D721Med (cell line): ENCODE measurements around the gene B4GALNT1.
"Not testable (repeated sequence)": the region's sequence is repeated elsewhere in the genome, so short reads cannot be mapped to it uniquely, and the experiment has no call there.

Experiments used
- DNase-seq: peaks from one replicate; pipeline ENCODE4 v3.0.0; 2011; ENCODE audit warnings: low spot score; ENCODE audit not compliant: insufficient read length
- FAIRE-seq: peaks from 2 replicates; lab custom pipeline; 2011; peaks lifted over from hg19 to GRCh38; lab: Jason Lieb, UNC
- CTCF ChIP-seq: IDR thresholded peaks from 2 replicates; pipeline ENCODE4 v1.5.1; 2012; ENCODE audit warnings: mild to moderate bottlenecking, control low read depth; ENCODE audit not compliant: insufficient read depth; ENCODE audit errors: missing control alignments

The B4GALNT1 gene

GRCh38 chr12:57641699-57642442, 8.9 kb upstream of the B4GALNT1 start:
- FAIRE-seq (no peak), DNase-seq (no peak)
- no peak for TF ChIP-seq CTCF

DNA sequence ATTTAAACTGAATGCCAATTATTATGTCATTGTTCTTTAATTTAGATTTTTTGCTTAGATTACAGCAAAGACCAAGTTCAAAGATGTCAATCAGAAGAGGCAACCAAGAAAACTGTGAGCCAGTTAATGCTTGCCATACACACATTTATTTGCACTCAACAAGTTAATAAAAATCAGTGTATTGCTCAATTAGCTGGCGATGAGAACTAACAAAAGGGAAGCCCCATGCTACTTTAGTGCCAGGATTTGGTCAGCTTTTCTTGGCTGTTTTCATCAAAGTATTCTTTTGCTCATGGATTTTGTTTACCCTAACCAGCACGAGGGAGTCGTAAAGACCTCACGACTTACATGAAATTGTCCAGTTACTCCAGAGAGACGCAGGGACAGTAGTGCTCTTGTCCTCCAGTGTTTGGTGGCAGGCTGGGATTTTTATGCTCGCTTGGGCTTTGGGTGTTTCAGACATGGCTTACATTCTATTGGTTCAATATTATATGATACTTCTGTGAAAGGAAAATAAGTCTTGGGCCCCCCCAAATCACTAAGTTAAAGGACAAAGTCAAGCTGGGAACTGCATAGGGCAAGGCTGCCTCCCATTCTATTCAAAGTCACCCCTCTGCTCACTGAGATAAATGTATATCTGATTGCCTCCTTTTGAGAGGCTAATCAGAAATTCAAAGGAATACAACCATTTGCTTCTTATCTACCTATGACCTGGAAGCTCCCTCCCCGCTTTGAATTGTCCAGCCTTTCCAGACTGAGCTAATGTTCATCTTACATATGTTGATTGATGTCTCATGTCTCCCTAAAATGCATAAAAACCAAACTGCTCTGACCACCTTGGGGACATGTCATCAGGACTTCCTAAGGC, 7.4 kb upstream of the B4GALNT1 start:
- DNase-seq (no peak), FAIRE-seq (no peak)
- no peak for TF ChIP-seq CTCF

DNA sequence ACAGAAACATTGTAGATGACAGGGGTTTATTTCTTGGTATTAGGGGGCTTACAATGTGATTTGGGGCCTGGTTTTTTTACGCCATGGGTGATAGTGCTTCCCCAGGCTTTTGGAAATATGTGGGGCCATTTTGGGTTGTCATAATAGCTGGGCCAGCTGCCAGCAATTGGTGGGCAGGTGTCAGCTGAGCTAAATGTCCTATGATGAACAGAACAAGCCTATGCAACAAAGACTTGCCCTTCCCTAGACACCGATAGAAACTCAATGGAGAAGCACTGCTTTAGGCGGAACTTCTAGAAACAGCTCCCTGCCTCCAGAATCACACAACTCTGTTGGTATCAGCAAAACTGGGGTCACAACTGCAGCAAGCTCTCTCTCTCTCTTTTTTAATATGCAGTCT, 5.1 kb upstream of the B4GALNT1 start:
- no peak for FAIRE-seq
- DNase-seq, result no peak
- TF ChIP-seq CTCF, result no peak

GRCh38 chr12:57637364-57637763, 4.4 kb upstream of the B4GALNT1 start:
- TF ChIP-seq CTCF, result no peak
- DNase-seq (no peak), FAIRE-seq (no peak)

- not testable (repeated sequence) for FAIRE-seq, DNase-seq
Measured at GRCh38 chr12:57636731-57637130, 3.7 kb upstream of the B4GALNT1 start.

DNA sequence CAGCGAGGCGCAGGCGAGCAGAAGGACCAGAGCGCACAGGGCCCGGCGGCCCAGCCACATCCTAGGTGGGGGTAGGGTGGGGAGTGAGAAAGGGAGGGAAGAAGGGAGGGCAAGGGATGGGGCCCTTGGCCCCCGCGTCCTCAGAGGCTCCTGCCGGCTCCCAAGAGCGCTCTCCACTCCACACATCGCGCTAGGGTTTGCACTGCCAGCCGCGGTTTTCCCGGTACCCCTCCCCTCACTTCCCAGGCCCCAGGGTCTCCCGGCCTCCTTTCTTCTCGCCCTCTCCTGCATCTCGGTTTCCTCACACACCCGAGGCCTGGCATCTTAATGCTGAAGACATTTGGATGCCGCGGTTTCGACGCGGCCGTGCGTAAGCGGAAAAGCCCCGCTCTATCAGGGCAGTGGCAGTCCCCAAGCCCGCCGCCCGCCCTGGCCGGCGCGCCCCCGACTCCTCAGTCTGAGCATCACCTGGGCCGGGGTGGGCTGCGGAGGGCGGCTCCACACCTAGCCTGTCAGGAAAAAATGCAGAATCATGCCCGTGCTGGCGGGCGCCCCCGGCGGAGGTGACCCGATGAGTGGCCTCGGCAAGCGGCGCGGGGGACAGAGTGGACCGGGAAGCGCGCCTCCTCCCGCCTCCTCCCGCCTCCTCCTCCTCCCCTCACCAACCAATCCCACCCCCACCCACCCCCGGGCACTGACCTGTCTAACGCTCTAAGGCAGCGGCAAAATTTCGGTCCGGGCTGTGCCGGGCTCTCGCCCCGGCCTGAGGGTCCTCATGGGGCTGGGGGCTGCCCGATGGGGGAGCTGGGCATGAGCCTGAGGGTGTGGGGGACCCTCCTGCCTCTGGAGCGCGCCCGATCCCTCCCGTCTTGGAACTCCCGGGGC, 686 bp downstream of the B4GALNT1 start:
- DNase-seq (no peak), FAIRE-seq (no peak)
- TF ChIP-seq CTCF, result no peak

DNA sequence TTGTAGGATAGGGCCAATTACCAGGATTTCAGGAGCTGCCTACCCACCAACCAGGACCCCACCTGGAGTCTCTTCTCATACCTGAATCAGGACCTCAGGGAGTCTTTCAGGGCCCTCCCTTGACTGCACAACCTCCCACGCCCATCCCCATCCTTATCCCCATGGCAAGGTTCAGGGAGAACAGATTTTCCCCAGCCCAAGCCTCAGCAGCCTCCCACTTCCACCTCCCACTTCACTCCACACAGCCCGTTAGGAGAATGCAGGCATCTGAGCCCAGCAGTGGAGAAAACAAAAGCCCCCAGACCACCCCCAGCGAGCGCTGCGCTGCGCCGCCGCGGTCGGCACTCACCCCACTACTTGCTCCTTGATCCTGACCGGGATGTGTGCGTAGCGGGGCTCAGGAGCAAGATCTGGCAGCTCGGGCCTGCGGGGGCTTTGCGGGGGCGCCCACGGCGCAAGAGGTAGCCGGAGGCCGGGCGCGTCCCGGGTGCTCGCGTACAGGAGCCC, 1.4 kb downstream of the B4GALNT1 start:
- no peak for TF ChIP-seq CTCF
- FAIRE-seq (no peak), DNase-seq (no peak)
